HEK293 (cell line): ENCODE results near the gene CACNG3.
A peak's percentile ranks its signal among the peaks of the same experiment; 100 is the strongest.
"Not testable (repeated sequence)": the region's sequence is repeated elsewhere in the genome, so short reads cannot be mapped to it uniquely, and the experiment has no call there.

ENCODE experiments used
- CTCF ChIA-PET: fragments of 350-600 bp; formaldehyde crosslinking; extraction: SDS; loops from one replicate; lab custom pipeline; 2021; ENCODE audit warnings: antibody characterized with exemption; lab: Yijun Ruan, JAX
- POLR2A ChIA-PET: fragments of 300-600 bp; formaldehyde crosslinking; extraction: SDS; loops from one replicate; lab custom pipeline; 2020; ENCODE audit warnings: antibody characterized with exemption, inconsistent platforms; lab: Yijun Ruan, JAX
- H3K27ac ChIP-seq: fragments of 200-500 bp; sonication (Bioruptor generic); 2 replicates; pipeline ENCODE4 v1.5.1; 2014; ENCODE audit warnings: low read depth, low read length, control low read depth, inconsistent platforms; ENCODE audit errors: extremely low read depth
- H3K36me3 ChIP-seq, 2 experiments: fragments of 200-500 bp in 1 of 2; sonication (Bioruptor generic) in 1 of 2; 1 replicate in 1 of 2; 2 replicates in 1 of 2; pipeline ENCODE4 v1.5.1; 2014 to 2017; ENCODE audit warnings: inconsistent platforms in 2 of 2, low read length in 2 of 2; ENCODE audit not compliant: control insufficient read depth in 2 of 2, insufficient read depth in 1 of 2
- H3K4me1 ChIP-seq: fragments of 200-500 bp; sonication (Bioruptor generic); 2 replicates; pipeline ENCODE4 v1.5.1; 2014; ENCODE audit warnings: mild to moderate bottlenecking, low read length, inconsistent platforms; ENCODE audit not compliant: control insufficient read depth, insufficient read depth
- H3K4me3 ChIP-seq: 2 replicates; pipeline ENCODE4 v1.5.1; 2011; ENCODE audit warnings: low read depth, mild to moderate bottlenecking, control low read depth, low read length, moderate library complexity
- H3K9me3 ChIP-seq: fragments of 200-500 bp; sonication (Bioruptor generic); 2 replicates; pipeline ENCODE4 v1.5.1; 2014; ENCODE audit warnings: low read depth, low read length, inconsistent platforms; ENCODE audit not compliant: control insufficient read depth, insufficient read depth
- AEBP2 ChIP-seq: fragments of 450-650 bp; formaldehyde crosslinking; IDR thresholded peaks from 2 replicates; pipeline ENCODE4 v1.5.1; 2016; ENCODE audit warnings: missing biosample characterization, missing genetic modification characterization, borderline replicate concordance
- EGR2 ChIP-seq: fragments of 450-650 bp; formaldehyde crosslinking; IDR thresholded peaks from 2 replicates; pipeline ENCODE4 v1.5.1; 2016; ENCODE audit warnings: low read depth, missing biosample characterization, missing genetic modification characterization
- PBX3 ChIP-seq: sonication (generic); formaldehyde crosslinking; IDR thresholded peaks from 2 replicates; pipeline ENCODE4 v1.8.1; 2022; ENCODE audit warnings: mild to moderate bottlenecking, moderate library complexity, missing genetic modification reagents
- SP7 ChIP-seq: fragments of 450-650 bp; formaldehyde crosslinking; IDR thresholded peaks from 2 replicates; pipeline ENCODE4 v1.5.1; 2016; ENCODE audit warnings: missing biosample characterization, missing genetic modification characterization
- ZNF155 ChIP-seq: fragments of 450-650 bp; formaldehyde crosslinking; IDR thresholded peaks from 2 replicates; pipeline ENCODE4 v1.5.1; 2016; ENCODE audit warnings: missing biosample characterization, missing genetic modification characterization
- ZNF174 ChIP-seq: fragments of 450-650 bp; formaldehyde crosslinking; IDR thresholded peaks from 2 replicates; pipeline ENCODE4 v1.5.0; 2017; ENCODE audit warnings: missing biosample characterization, mild to moderate bottlenecking, missing genetic modification characterization
- ZNF184 ChIP-seq: fragments of 450-650 bp; IDR thresholded peaks from 2 replicates; pipeline ENCODE4 v1.5.1; 2018; ENCODE audit warnings: missing biosample characterization, mild to moderate bottlenecking, missing genetic modification characterization
- ZNF341 ChIP-seq: fragments of 450-650 bp; formaldehyde crosslinking; IDR thresholded peaks from 2 replicates; pipeline ENCODE4; 2016; ENCODE audit warnings: low read depth, missing biosample characterization, missing genetic modification characterization
- ZNF354C ChIP-seq: fragments of 450-650 bp; formaldehyde crosslinking; IDR thresholded peaks from 2 replicates; pipeline ENCODE4 v1.5.1; 2016; ENCODE audit warnings: missing biosample characterization, missing genetic modification characterization, low read depth, borderline replicate concordance
- ZNF366 ChIP-seq: fragments of 450-650 bp; formaldehyde crosslinking; conservative IDR thresholded peaks from 2 replicates; pipeline ENCODE4 v1.5.1; 2016; ENCODE audit warnings: missing biosample characterization, missing genetic modification characterization
- ZNF501 ChIP-seq: fragments of 450-650 bp; formaldehyde crosslinking; IDR thresholded peaks from 2 replicates; pipeline ENCODE4 v1.5.1; 2016; ENCODE audit warnings: missing biosample characterization, missing genetic modification characterization
- ZNF549 ChIP-seq: fragments of 450-650 bp; IDR thresholded peaks from 2 replicates; pipeline ENCODE4 v1.5.1; 2018; ENCODE audit warnings: missing biosample characterization, missing genetic modification characterization, mild to moderate bottlenecking, inconsistent platforms, moderate library complexity
- ZNF629 ChIP-seq: fragments of 450-650 bp; formaldehyde crosslinking; IDR thresholded peaks from 2 replicates; pipeline ENCODE4 v1.5.1; 2017; ENCODE audit warnings: missing biosample characterization, missing genetic modification characterization
- ZNF837 ChIP-seq: fragments of 450-650 bp; formaldehyde crosslinking; IDR thresholded peaks from 2 replicates; pipeline ENCODE4 v1.5.1; 2016; ENCODE audit warnings: missing biosample characterization, missing genetic modification characterization

CACNG3 gene

DNA sequence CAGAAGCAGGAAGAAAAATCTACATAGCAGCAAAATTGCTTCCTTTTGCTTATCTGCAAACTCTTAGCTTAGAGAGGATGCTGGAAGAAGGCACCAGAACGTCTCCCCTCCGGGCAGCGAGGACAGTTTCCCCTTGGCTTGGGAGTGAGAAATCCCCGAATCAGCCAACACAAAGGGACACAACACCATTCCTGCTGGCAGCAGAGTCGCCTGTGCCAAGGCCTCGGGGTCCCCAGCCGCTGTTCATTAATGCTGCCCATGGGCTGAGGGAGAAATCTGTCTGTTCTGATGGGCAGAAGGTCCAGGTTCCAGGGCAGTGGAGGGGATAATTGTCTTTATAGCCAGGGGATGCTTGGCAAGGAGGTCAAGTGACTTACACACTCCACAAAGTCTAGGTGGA, 38.0 kb downstream of the CACNG3 start:
- TF ChIP-seq ZNF184 (no peak), ZNF354C (tag by site-specific recombination) (no peak), ZNF155 (tag by site-specific recombination) (no peak)
- no peak overlapping the region for H3K4me3 ChIP-seq
- no peaks in the 10 kb centered on the region for H3K36me3 ChIP-seq
- no peak overlapping the region for H3K27ac ChIP-seq
- no peaks in the 10 kb centered on the region for H3K4me1 ChIP-seq
- no peaks in the 10 kb centered on the region for H3K9me3 ChIP-seq
- ChIA-PET CTCF (no interaction called here), POLR2A (no interaction called here)

DNA sequence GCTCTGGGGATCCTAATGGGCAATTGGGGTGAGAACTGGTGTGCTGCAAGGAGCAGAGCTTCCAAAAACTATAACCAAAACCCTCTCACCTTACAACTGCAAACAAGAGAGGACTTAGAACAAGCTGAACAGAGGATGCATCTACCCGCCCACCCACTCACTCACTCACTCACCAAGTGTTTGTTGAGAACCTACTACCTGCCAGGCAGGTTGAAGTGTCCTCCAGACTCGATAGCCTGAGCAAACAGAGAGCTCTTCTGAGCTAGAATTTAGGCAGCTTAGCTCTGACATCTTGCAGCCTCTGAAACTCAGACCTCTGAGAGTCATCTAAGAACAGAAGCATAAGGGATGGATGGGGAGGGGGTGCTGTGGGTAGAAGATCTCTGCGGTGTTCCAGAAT, 41.2 kb downstream of the CACNG3 start:
- TF ChIP-seq ZNF341 (tag by site-specific recombination) (peak; percentile 48; the same call in 1 of the 2 replicates), ZNF837 (tag by site-specific recombination) (no peak)
- TF ChIP-seq, all 188 proteins: peak for 1
- ChIA-PET POLR2A (no interaction called here), CTCF (no interaction called here)

DNA sequence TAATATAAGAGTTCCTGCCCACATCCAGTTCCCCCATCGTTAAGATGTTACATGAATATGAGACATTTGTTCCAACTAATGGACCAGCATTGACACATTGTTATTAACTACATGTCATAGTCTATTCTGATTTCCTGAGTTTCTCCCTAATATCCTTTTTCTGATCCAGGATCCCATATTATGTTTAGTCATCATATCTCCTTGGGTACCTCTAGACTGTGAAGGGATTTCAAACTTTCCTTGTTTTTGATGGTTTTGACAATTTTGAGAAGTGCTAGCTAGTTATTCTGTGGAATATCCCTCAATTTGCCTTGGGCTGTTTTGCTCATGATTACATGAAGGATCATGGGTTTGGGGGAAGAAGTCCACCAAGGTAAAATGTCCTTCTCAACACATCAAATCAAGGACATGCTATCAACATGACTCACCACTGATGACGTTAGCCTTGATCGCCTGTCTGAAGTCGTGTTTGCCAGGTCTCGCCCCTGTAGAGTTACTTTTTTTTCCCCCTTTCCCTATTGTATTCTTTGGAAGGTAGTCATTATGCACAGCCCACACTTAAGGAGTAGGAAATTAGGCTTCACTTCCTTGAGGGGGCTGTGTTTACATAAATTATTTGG, 42.5 kb downstream of the CACNG3 start:
- Histone ChIP-seq H3K27ac (no peak overlapping the region), H3K4me3 (no peak overlapping the region), H3K9me3 (no peaks in the 10 kb centered on the region), H3K4me1 (no peaks in the 10 kb centered on the region), H3K36me3 (no peaks in the 10 kb centered on the region)
- no peak for TF ChIP-seq ZNF549 (tag by site-specific recombination)
- TF ChIP-seq ZNF501 (tag by site-specific recombination) = no peak
- TF ChIP-seq ZNF366 (tag by site-specific recombination) = no peak
- no peak for TF ChIP-seq PBX3 (CRISPR knock-in tag)
- peak; percentile 39; the same call in 1 of the 2 replicates for TF ChIP-seq ZNF629 (tag by site-specific recombination)
- TF ChIP-seq AEBP2 = no peak
- no peak for TF ChIP-seq ZNF174 (tag by site-specific recombination)
- TF ChIP-seq SP7 (tag by site-specific recombination) = peak; percentile 29; the same call in 1 of the 2 replicates
- peak; percentile 5; the same call in 1 of the 2 replicates for TF ChIP-seq EGR2 (tag by site-specific recombination)
- CTCF ChIA-PET = no interaction called here
- POLR2A ChIA-PET = no interaction called here

More for the DNA sequence above, 41.2 kb downstream of the CACNG3 start:
- Histone ChIP-seq H3K4me3 (no peak overlapping the region), H3K27ac (no peak overlapping the region), H3K4me1 (no peaks in the 10 kb centered on the region), H3K9me3 (no peaks in the 10 kb centered on the region), H3K36me3 (no peaks in the 10 kb centered on the region)

- H3K4me3 ChIP-seq, H3K4me1 ChIP-seq, H3K36me3 ChIP-seq, H3K27ac ChIP-seq, H3K9me3 ChIP-seq, POLR2A ChIA-PET: not testable (repeated sequence)
- CTCF ChIA-PET = interaction anchor here (0.6 to 1.3 kb wide), 3 partner anchors 47 to 805 kb away, joined by 3 to 4 read pairs (median 3); no protein-coding TSS in a partner anchor
Measured at GRCh38 chr16:24300750-24301149, 44.6 kb downstream of the CACNG3 start.
